ENCODE data around the gene KIF12. TPM values are rescaled to one million over a fixed set of nuclear protein-coding genes. Genes with fewer than 3 reads are reported as not detected.

The KIF12 gene
- total RNA-seq, 1 donor from 2014 or later: 0.53 TPM

- DNase-seq (ENCODE audit: low read depth, low spot score): no peak
Measured at GRCh38 chr9:114069476-114070187, 29.5 kb downstream of the KIF12 start.

- no peak for DNase-seq (ENCODE audit: low read depth, low spot score)
Measured at GRCh38 chr9:114065304-114065703, 33.8 kb downstream of the KIF12 start.

GRCh38 chr9:114061830-114062474 lies 37.1 kb downstream of the KIF12 start:
- no peak for DNase-seq (ENCODE audit: low read depth, low spot score)

GRCh38 chr9:114061292-114061691 lies 37.8 kb downstream of the KIF12 start:
- no peak for DNase-seq (ENCODE audit: low read depth, low spot score)

GRCh38 chr9:114060711-114061110 lies 38.4 kb downstream of the KIF12 start:
- no peak for DNase-seq (ENCODE audit: low read depth, low spot score)

- no peak for DNase-seq (ENCODE audit: low read depth, low spot score)
Measured at GRCh38 chr9:114060070-114060469, 39.0 kb downstream of the KIF12 start.

GRCh38 chr9:114059047-114059803 lies 39.9 kb downstream of the KIF12 start:
- no peak for DNase-seq (ENCODE audit: low read depth, low spot score)

GRCh38 chr9:114058688-114059046 lies 40.4 kb downstream of the KIF12 start:
- DNase-seq (ENCODE audit: low read depth, low spot score): no peak

GRCh38 chr9:114057161-114057885 lies 41.8 kb downstream of the KIF12 start:
- no peak for DNase-seq (ENCODE audit: low read depth, low spot score)

- DNase-seq (ENCODE audit: low read depth, low spot score): no peak
Measured at GRCh38 chr9:114056527-114056926, 42.6 kb downstream of the KIF12 start.

- DNase-seq (ENCODE audit: low read depth, low spot score): no peak
Measured at GRCh38 chr9:114055894-114056293, 43.2 kb downstream of the KIF12 start.

- DNase-seq (ENCODE audit: low read depth, low spot score): no peak
Measured at GRCh38 chr9:114055061-114055460, 44.0 kb downstream of the KIF12 start.

GRCh38 chr9:114054191-114054690 lies 44.9 kb downstream of the KIF12 start:
- DNase-seq (ENCODE audit: low read depth, low spot score): no peak

- no peak for DNase-seq (ENCODE audit: low read depth, low spot score)
Measured at GRCh38 chr9:114053246-114054005, 45.7 kb downstream of the KIF12 start.

- no peak for DNase-seq (ENCODE audit: low read depth, low spot score)
Measured at GRCh38 chr9:114051706-114052105, 47.4 kb downstream of the KIF12 start.

- DNase-seq (ENCODE audit: low read depth, low spot score): no peak
Measured at GRCh38 chr9:114051281-114051680, 47.8 kb downstream of the KIF12 start.

- DNase-seq (ENCODE audit: low read depth, low spot score): no peak
Measured at GRCh38 chr9:114050646-114051045, 48.4 kb downstream of the KIF12 start.

GRCh38 chr9:114050226-114050568 lies 48.9 kb downstream of the KIF12 start:
- no peak for DNase-seq (ENCODE audit: low read depth, low spot score)

GRCh38 chr9:114049441-114050225 lies 49.5 kb downstream of the KIF12 start:
- DNase-seq (ENCODE audit: low read depth, low spot score): no peak
